Activated CD4-positive, CD25-positive, alpha-beta regulatory T cell treated with anti-CD3 and anti-CD28 coated beads, Interleukin-2, amount 50 U/mL, for 16 hours (primary cell): ENCODE measurements around the gene RNF112.
"Not testable (repeated sequence)": the region's sequence is repeated elsewhere in the genome, so short reads cannot be mapped to it uniquely, and the experiment has no call there.

Source experiments
- DNase-seq: peaks from one replicate; pipeline ENCODE4 v3.0.0-alpha.2; 2020; ENCODE audit warnings: low read depth, low spot score

Gene RNF112

DNA sequence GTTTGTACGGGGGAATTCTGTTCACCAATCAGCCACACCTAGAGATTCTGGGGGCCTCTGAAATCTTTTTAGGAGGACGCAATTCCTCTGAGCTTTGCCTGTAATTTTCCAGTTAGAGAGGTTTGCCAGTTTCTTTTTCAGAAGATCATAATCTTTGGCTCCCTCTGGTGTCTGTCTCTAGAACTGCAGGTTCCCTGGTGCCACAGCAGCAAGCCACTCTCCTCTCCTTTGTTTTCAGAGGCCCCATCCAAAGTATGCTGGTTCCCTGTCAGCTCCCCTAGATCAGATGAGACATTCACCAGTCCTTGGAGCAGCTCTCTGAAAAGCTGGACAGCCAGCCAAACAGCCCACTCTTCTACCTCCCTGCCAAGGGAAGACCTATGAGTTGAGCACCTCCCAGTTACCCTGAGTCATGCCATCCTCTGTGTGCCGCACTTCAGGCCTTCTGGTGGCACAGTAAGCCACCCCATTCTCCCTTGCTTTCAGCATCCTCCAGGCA lies 36.1 kb downstream of the RNF112 start:
- peak; percentile 52 for DNase-seq

- DNase-seq: no peak
Observed at GRCh38 chr17:19448341-19449268, 37.6 kb downstream of the RNF112 start.

DNA sequence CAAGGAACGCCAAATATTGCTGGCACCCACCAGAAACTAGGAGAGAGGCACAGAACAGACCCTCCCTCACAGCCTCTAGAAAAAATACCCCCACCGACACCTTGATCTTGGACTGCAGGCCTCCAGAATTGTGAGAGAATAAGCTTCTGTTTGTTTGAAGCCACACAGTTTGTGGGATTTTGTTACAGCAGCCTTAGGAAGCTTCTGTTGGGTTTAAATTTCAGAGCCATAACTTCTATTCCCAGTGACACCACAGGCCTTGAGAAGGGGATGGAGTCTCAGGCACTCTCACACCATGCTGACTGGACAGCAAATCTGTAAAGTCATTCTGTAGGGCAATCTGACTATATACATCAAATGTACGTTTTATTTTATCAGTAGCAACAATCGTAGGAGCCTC lies 38.6 kb downstream of the RNF112 start:
- no peak for DNase-seq

- DNase-seq: no peak
Observed at GRCh38 chr17:19453296-19453695, 42.3 kb downstream of the RNF112 start.

DNA sequence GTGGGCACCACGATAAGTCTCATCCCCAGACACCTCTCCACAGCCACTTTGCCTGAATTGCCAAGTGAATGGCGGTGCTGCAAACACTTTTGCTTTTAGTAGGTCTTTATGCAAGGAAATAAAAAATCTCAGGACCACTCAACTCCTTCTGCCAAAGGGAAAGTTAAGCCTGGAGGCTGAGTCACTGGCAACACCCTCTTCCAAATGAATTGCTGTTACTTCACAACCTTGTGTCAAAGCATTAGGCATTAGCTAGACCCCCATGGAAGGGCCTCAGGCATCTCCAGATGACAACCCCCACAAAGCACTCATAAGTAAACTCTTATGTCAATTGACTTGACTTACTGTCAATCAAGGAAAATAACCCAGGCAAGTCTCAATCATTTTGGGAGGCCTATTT lies 43.0 kb downstream of the RNF112 start:
- no peak for DNase-seq

DNA sequence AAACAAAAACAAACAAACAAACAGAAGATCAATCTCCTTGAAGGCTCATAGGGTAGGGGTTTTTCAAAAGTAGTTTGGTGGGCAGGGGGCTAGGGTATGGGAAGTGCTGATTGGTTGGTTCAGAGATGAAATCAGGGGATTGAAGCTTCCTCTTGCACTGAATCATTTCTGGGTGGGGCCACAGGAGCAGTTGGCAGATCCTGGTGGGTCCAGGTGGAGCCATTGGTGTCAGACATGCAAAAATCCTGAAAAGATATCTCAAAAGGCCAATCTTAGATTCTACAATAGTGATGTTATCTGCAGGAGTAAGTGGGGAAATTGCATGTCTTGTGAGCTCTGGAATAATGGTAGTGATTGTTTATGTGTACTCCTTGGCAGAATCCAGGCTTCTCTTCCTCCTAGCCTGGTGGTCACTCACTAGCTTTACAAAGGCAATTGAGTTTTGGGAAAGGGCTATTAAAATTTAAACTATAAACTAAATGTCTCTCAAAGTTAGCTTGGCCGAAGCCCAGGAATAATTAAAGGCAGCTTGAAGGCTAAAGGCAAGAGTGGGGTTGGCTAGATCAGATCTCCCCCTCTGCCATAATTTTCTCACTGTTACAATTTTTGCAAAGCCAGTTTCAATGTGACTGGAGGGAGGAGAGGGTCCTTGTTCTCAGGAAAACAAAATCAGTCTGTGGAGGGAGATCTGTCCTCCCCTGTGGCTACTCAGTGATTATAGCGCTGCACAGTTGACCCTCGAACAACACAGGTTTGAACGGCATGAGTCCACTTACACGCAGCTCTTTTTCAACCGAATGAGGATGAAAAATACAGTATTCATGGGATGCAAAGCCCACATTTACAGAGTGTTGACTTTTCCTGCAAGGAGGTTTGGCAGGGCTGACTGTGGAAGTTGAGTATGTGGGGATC lies 45.2 kb downstream of the RNF112 start:
- DNase-seq: no peak

- no peak for DNase-seq
Observed at GRCh38 chr17:19457046-19457445, 46.0 kb downstream of the RNF112 start.

DNA sequence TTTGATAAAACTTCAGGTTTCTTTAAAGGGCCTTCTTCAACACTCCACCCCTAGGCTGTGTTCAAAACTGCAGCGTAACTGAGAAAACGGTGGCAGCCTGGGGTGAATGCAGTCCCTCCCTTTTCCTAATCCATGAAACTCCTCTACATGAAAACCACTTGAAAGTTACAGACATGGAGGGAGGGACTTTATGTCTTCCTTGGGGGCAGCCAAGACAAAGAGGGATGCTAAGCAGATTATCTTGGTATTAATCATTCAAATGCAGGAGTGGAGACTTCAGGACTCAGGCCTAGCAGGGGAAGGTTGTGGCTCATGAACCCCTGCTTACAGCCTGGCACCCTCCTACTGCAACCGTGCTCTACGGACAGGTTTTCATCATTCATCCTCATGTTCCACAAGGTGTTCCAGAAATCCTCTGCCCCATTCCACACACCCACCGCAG lies 46.8 kb downstream of the RNF112 start:
- DNase-seq: no peak

DNA sequence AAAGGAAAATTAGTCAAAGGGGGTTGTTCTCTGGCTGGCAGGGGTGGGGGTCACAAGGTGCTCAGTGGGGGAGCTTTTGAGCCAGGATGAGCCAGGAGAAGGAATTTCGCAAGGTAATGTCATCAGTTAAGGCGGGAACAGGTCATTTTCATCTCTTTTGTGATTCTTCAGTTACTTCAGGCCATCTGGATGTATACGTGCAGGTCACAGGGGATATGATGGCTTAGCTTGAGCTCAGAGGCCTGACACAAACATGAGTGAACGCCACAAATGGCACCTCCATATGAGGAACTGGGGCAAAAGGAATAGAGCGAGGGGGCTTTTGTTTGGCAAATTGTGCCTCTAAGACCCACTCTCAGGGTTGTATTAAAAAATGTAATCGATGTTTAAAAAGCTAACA lies 47.4 kb downstream of the RNF112 start:
- not testable (repeated sequence) for DNase-seq

DNA sequence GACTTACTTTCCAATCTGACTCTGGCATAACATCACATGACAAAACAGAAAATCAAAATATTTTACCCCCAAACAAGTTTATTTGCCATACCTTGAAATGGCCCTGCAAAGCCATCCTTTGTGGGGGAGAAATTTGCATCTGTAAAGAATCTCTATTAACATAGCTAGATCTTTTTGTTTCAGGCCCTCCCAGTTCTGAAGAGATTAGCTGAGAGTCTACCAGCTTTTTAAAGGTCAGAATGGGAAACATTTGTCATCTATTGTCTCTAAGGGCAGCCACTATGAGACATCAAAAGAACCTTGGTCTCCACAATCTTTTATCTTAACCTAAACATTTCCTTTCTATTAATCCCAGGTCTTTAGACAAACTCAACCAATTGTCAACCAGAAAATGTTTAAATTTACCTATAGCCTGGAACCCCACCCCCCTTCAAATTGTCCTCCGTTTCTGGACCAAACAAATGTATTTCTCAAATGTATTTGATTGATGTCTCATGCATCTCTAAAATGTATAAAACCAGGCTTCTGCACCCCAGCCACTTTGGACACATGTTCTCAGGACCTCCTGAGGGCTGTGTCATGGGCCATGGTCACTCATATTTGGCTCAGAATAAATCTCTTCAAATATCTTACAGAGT lies 48.1 kb downstream of the RNF112 start:
- not testable (repeated sequence) for DNase-seq

DNA sequence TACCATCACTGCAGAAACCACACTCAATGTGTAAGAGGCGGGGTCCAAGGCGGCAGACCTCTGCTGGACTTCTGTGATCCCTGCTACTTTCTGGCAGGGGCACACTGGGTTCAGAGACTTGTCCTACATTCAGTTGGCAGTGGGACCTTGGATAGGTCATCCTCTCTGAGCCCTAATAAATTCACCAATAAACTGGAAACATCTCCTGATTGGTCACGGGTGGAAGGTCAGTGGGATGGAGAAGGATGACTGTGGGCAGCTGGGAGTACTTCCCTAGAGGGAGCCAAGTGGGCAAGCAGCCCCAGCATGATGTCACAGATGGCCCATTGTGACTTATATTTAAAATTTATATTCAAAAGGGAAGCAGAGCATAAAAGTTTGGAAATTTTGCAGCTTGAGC lies 49.7 kb downstream of the RNF112 start:
- no peak for DNase-seq

DNA sequence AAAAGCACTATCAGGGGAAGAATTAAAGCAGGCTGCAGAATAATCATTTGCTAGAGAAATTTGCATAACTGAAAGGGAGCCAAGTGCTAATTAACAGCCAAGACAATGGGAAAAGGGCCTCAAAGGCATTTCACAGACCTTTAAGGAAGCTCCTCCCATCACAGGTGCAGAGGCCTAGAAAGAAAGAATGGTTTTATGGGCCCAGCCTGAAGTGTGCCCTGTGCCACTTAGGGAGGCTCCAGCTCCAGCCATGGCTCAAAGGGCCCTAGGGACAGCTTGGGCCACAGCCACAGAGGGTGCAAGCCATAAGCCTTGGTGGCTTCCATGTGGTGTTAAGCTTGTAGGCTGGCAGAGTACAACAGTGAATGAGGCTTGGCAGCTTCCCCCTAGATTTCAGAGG lies 50.1 kb downstream of the RNF112 start:
- DNase-seq: no peak

DNA sequence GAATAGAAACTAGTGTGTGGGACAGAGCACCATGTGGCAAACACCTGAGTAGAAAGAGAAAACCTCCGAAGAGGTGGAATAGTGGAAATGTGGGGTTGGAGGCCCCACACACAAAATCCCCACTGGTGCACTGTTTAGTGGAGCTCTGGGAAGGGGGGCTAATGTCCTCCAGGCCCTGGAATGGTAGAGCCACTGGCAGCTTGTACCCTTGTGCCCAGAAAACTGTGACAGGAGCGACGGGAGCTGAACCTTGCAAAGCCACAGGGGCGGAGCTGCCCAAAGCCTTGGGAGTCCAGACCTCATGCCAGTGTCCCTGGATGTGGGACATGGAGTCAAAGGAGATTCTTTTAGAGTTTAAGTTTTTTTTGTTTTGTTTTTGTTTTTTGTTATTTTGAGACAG lies 50.6 kb downstream of the RNF112 start:
- DNase-seq: no peak

DNA sequence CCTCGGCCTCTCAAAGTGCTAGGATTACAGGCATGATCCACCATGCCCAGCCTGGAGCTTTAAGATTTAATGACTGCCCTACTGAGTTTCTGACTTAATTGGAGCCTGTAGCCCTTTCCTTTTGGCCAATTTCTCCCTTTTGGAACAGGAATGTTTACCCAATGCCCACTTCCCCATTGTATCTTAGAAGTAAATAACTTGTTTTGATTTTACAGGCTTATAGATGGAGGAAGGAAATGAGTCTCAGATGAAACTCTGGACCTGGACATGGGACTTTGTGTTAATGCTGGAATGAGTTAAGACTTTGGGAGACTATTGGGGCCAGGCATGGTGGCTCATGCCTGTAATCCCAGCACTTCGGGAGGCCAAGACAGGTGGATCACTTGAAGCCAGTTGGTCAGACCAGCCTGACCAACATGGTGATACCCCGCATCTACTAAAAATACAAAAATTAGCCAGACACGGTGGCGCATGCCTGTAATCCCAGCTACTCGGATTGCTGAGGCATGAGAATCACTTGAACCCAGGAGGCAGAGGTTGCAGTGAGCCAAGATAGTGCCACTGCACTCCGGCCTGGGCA lies 51.5 kb downstream of the RNF112 start:
- not testable (repeated sequence) for DNase-seq

DNA sequence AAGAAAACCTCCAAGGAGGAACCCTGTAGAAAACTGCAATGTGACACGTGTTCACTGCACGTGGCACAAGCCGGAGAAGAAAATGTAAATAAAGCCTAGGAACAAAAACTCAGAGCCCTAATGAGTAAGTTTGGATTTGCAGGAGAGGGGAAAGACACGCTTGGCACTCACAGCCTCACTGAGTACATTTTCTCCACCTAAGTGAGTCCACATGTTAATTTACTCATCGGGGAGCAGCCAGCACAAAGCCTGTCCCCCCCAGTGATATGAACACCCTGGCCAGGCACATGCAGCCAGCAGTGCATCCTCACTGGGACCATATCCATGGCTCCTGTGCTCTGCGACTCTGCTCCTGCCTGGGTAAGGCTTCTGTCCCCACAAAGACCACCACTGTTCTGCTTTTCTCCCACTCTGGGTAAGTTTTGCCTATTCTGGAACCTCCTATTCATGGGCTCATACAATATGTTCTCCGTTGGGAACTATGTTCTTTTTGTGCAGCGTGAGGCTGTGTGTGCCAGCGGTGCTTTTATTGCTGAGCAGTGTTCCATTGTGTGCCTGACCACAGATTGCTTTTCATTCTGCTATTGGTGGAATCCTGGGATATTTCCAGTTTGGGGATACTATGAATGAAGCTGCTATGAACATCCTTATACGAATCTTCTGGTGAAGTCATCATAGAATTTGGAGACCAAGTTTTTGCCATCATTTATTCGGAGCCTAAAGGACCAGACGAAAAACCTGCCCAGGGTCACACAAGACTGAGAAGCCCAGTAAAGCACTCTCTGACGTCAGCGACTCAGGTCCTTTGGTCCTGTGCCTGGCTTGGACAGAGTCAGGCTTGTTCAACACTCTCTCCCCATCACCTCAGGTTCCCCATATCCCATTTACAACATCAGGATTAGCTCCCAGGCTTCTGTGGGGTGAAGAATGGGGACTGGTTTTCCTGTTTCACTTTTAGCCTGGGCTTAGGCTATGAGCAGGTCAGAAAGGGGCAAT lies 53.3 kb downstream of the RNF112 start:
- DNase-seq: no peak
